Activated T-cell treated with anti-CD3 and anti-CD28 coated beads for 4 hours (primary cell): Measurements from ENCODE around the gene MVK.

Experiments
- DNase-seq: peaks from one replicate; pipeline ENCODE4 v3.0.0-alpha.2; 2020

Gene MVK

DNA sequence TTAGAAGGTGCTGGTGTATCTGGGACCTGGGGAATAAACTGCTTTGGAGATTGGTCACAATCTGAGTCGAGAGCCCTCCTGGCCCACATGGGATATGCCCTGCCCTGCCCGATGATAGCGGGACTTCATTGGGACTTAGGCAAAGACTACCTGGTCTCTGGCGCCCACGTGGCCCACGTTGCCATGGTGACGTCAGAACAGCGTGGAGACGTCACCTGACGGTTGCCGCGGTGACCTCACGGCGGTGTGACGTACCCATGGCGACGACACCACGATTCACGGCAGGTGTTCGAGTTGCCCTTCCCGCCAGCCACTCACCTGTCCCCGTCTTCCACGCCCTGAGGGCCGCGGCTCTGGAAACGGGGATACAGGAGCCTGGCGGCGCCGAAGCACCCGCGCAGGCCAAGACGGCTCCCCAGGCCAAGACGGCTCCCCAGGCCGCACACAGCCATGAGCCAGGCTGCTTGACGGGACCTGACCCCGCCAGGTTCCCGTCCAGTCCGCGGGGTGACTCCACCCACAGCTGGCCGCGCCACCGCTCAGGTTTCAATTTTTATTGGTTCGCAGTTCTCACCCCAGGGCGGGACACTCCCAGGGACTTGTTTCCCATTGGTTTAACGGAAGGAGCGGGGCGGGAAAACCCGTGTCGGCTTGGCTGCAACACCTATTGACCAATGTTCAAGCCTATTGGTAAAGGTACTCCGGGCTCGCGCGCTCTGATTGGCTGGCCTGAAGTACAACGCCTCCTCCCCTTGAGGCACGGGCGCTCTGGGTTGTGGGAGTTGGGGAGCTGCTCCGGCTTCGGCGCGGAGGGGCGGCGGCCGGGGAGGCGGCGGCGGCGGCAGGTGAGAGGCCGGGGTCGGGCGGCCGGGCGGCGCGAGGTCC, at the start of gene MVK, which contains the start of gene MMAB:
Gene MVK (plus strand): TSS at position 766 of the 885 bp plus-strand sequence. CDS start 1,029 bp downstream, outside the sequence.
Gene MMAB (minus strand): TSS at position 476 of the 885 bp plus-strand sequence. CDS start 24 bp downstream, at position 452.
- peak; percentile 95 for DNase-seq

DNA sequence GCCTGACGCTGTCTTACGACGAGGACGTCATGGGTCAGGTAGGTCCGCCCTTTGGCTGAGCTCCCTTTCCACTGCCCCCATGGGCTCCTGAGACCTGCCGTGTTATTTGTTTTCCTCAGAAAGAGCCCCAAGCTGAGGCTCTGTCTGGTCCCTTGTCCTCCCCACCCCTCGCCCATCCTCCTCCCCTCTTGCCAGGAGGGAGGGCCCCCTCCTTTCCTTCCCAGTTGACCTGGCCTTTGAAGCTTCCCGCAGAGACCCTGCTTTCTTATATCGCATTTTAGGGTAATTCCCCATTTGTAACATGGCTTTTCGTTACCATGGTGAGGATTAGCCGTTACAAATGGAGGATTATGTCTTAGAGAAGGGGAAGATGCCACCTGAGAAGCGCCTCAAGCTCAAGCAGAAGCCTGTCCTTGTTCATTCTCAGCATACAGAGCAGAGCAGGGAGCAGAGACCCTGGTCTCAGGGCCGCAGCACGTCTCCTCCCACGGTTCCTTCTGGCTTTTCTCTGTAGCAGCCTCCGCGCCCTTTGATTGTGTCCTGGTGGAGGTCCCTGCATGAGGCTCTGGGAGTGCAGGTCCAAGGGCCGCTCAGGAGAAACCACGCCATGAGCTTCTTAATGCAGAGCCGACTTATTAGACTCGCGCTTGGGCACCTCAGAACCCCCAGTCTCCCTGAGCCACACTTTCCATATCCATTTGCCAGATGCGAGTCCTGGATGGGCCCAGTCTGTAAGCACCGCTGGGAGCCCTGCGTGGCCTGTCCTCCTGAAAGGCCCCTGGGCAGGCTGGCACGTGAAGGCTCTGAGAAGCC, 48.9 kb upstream of the MVK start:
- DNase-seq: no peak

DNA sequence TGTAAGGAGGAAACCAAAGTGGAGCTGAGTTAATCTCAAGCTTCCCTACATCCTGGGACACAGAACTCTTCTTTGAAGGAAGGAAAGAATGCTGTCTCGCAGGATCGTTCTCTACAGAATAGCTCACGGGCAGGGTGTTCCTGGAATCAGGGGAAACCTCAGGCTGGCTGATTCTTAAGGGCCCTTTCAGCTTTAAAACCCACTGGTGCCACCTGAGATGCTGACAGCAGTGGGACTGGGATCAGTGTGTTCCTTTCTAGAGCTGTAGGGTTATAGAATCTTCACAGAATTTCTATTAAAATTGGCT, 48.4 kb upstream of the MVK start:
- DNase-seq: no peak

DNA sequence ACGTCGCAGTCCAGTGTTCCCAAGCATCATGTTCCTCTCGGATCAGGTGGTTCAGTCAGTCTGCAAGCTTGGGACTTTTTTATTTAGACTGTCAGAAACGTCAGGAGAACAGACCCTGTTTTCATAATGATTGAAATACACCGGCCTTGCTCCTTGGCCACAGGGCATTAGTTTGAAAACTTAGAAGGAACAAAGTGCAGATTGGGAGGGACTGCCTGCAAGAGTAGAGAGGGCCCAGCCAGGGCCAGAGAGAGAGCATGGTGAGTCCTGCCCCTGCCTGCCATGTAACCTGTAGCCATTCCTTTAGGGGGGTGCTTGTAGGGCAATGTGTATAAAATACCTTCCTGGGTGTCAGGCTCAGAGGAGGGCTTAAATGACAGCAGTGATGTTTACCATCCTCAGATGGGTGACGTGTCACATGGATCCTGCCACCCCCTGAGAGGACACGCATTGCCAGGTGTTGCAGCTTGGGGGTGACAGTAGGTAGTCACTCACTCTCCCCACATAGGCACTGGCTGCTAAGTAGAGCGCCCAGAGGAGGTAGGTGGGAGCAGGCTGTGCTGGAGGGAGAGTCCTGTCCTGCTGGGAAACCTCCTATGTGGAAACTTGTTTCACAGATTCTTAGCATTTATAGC, 46.0 kb upstream of the MVK start:
- no peak for DNase-seq

DNA sequence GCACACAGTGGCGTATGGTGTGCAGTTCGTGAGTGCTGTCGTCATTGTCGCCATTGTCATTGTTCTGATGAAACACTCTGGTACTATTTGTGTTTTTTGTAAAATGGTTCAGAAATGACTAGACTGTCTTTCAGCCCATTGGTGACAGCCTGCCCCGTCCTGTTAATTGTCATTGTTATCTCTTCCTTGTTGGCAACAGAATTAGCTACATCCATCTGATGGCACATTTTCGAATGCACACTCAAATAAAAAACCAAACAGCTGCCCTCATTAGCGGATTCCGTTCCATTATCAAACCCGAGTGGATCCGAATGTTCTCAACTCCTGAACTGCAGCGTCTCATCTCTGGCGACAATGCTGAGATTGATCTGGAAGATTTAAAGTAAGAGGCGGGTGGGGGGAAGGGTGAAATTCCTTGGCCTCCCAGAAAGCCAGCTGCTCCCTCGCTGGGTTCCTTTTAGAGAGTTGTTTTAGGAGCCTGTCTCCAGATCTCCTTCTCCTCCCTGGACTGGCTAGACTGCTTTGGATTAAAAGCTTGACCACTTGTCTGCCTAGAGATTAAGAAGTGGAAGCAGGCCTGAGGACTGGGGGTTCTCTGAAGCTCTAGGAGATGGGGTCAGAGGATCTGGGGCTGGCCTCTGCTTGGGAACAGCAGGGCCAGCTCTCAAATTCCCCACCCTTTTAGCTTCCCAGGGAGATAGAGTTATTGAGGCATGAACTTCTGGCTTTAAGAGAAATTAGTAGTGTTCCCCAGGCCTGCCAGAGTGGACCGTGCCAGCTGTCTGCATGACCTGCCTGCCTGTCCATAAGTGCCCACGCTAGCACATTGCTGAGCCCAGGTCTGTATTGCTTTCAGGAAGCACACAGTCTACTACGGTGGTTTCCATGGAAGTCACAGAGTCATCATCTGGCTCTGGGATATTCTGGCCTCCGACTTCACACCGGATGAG, 43.6 kb upstream of the MVK start:
- no peak for DNase-seq

DNA sequence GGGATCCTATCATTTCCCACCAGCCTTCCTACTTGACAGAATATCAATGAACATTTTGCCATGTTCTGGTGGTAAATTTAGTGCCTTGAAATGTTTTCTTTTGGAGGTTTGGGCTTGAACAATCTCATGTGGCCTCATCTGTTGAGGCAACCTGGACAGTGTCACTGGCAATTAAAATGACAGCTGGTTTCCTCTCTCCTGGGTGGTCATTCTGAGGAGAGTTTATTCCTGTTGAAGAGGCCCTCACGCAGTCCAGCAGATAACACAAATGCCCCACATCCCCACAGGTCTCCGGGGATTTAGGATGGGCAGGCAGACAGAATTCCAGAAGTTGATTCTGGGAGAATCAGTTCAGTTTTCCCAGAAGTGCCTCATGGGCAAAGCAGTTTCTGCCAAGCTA, 42.2 kb upstream of the MVK start:
- no peak for DNase-seq

DNA sequence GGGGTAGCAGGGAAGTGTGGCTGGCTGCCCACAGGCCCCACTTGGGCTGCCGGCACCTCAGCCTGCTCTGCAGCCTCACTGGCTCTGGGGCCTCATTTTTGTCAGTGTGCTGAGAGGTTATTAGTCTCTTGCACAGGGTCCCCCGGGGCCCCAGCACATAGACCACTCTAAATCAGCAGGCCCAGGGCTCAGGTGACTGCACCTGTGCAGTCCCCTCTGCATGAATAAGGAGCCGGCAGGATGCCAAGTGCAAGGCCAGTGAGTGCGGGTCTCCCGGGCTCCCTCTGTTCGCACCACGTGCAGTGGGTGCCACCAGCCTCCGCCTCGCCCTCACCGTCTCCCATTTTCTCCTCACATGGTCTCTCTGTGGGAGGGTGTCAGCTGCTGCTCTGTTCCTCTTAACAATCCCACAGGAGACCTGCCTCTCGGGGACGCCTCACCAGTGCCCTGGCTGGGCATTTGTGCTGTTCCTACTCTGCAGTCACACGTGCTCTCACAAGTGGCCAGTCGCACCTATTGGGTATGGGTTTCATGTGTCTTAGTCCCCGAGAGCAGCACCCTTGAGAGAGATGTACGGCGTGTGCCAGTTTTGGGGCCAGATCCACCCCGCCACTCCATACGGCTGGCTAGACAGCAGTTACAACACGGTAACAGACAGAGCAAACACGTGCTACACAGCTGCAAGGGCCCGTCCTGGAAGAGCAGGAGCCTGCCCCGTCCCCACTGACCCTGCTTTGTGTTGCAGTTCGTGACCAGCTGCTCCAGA, 40.7 kb upstream of the MVK start:
- no peak for DNase-seq

DNA sequence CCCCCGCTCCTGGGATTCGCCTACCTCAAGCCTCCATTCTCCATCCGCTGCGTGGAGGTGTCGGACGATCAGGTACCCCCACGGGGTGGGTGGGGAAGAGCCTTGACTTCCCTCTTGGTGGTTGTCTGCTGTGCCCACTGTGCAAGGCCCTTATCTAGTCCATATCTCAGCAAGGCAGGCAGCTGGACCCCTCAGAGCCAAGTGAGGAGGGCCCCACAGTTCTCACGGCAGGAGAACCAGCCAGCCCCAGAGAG, 40.2 kb upstream of the MVK start:
- no peak for DNase-seq

DNA sequence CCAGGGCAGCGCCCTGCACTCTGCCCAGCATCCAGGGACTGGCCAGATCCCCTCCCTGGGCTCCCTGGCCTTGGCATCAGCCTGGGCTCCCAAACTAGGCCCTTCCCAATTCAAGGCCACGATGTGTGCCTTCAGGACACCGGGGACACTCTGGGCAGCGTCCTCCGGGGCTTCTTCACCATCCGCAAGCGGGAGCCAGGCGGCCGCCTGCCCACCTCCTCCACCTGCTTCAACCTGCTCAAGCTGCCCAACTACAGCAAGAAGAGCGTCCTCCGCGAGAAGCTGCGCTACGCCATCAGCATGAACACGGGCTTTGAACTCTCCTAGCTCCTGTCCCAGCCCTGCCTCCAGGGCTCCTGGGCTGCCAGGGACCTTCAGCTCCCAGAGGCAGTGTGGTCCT, 39.1 kb upstream of the MVK start:
- DNase-seq: no peak

DNA sequence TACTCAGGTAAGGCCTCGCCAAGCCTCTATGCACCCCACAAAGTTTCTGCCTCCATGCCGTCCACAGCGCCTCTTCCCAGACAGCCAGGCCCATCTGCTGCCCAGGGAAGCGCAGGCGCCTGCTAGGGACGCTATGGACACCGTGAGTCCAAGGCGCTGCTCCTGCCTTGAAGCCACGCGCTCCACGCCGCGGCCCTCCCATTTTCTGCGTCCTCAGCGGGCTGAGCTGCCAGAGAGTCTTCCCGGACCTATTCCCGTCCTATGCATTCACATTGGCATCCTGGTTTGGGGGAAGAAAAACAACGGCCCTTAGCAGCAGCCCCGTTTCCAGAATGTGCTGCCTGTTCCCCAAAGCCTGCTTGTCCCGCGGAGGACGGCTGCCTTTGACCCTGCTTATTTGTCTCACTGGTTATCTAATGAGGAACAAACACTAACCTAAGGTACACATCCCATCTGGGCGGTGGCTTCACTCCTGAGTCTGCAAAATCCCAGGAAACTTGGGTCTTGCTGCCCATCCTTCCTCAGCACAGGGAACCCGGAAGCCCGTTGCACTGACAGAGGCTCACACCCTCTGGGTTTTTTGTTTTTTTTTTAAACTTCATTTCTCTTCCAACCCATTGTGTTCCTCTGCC, 38.2 kb upstream of the MVK start:
- no peak for DNase-seq

DNA sequence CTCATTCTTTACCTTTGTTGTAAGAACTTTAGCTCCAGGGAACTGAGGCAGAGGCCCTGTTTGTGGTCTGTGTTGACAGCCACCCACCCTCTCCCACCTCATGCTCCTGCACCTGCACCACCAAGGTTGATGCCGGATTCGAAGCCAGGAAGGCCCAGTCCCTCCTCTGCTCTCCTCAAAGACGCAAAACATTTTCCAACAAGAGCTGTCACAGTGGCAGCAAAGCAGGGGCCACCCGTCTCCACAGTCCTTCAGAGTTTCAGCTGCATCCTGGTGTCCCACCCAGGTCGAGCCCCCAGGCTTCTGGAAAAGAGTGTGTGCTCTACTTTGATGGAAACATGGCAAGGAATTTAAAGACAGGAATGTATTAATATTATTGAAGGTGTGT, 37.7 kb upstream of the MVK start:
- no peak for DNase-seq

DNA sequence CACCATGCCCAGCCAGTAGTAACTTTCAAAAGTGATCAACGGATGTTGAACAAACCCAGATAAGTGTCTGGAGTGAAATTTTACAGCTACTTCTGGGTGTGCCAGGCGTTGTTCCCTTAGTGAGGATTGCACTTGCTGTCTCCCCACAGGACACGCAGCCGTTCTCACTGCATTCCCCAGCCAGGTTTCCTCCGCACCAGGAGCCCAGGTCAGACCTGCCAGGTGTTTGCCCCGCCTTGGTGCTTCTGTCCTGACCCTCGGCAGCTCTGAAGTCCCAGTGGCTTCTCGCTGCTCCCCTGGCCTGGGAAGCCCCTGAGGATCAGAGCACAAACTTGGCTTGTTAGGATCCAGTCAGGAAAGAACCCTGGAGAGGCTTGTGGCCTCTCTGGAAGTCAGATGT, 36.5 kb upstream of the MVK start:
- DNase-seq: no peak

DNA sequence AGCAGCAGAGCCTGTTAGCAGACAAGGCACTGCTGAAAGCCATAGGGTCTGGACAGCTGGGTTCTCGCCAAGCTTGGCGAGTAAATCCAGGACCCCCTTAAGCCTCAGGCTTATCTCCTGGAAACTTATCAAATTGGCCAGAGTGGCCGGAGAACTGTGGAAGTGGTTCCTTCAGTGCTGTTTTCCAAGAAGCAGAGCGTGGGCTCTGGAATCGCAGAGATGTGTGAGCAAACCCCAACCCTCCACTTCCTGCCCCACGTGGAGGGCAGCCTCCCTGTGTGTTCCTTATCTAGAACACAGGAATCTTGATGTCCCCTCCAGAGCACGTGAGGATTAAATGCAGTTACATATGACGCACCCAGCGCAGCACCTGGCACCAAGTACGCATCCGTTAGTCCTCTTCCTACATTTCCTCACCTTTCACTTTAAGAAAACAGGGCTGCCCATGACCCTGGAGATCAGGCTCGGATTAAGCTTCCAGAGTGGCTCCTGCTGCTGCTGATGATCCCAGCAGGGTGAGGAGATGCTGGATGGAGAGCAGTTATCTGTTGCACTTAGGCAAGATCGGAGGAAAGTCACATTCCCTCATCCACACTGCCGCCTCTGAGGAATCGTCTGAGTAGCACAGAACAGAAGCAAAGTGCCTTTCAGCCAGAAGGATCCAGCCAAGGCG, 35.3 kb upstream of the MVK start:
- no peak for DNase-seq

DNA sequence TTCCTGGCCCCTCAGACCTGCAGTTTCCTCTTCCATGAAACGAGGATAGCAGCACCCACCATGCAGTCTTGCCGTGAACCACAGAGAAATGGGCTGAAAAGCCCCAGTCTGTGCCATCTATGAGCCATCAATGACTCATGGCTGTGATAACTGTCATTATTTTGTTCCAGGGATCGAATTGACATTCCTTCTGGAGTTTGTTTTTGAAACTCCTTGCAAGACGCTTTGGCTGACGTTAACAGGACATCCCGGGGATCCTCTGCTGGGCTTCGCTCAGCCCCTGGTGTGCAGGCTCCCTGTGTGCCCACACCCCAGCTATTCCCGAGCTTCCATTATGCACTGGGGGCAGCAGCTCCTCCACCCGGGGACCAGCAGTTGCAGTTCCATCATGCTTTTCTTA, 34.1 kb upstream of the MVK start:
- DNase-seq: no peak

DNA sequence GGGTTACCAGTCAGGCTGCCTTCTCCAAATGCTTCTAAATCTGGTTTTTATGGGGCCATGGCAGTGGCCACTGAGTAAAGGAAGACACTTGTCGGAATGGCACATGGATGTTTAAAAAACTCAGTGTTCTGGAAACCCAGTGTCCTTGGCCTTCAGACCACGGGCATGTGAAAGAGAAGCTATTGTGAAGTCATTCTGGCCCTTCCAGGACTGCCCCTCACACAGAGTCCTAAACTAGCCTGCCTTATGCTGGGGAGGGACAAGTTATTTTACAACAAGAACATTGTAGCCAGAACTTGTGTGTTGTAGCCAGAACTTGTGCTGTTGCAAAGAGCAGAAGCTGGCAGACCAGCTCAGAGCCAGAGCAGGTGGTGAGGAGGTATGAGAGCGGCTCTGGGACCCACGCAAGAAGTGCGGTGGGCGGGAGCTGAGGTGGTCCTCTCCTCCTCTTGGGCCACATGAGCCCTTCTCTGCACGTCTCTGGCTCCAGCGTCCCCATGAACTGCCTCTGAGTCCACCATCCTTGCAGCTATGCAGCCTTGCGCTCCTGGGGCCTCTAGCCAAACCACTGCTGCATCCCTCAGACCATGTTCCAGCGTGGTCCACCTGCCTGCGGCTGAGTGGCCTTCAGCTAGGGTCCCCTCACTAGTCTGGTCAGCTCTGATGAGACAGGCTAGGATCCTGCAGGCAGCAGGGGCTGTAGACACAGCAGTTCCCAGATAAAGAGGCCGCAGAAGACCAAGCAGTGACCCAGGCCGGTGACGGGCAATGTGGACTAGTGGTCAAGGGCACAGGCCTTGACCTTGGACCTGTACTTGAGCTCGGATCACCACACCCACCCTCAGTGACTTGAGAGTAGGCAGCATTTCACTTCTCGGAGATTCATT, 32.8 kb upstream of the MVK start:
- DNase-seq: no peak

DNA sequence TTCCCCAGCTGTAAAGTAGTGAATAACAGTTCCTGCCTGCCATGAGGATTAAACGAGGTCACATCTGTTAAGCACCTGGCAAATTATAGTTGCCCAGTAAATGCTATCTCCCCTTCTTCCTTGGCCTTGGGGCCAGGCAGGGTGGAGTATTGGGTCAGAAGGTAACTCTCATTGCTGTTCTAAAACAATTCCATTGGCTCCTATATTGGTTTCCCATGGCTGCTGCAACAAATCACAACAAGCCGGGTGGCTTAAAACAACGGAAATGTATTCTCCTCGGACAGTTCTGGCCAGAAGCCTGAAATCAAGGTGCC, 32.2 kb upstream of the MVK start:
- DNase-seq: no peak

DNA sequence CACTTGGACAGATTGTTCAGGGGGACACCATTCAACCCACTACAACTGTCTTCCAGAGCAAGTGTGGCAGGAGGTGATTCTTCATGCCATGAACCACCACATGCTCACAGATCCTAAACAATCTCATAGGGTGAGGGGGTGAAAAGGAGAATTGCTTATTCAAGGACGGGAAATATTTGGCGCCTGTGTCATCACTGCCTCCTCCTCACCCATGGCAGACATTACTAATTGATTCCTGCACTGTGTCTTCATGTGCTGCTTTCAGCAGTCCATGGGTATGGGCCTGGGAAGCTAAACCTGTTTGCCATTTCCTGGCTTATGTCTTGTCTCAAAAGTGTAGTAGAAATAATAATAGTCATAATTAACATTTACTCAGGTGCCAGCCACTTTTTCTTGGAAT, 31.6 kb upstream of the MVK start:
- DNase-seq: no peak

DNA sequence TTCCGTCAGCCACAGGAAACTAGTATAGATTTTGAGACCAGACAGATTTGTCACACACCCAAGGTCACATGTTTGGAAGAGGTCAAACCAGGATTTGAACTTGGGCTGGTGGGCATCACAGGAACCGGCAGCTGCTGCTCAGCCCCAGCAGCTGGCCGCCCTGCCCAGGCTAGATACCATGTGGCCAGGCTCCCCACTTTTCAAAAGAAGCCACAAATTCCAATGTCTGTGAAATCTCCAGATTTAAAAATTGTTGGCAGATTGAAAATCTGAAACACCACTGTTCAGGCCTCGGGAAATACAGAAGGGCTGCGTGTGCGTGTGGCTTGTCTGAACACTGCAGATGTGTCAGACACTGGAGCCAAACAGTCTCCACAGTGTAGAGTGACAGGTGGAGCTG, 30.7 kb upstream of the MVK start:
- no peak for DNase-seq

DNA sequence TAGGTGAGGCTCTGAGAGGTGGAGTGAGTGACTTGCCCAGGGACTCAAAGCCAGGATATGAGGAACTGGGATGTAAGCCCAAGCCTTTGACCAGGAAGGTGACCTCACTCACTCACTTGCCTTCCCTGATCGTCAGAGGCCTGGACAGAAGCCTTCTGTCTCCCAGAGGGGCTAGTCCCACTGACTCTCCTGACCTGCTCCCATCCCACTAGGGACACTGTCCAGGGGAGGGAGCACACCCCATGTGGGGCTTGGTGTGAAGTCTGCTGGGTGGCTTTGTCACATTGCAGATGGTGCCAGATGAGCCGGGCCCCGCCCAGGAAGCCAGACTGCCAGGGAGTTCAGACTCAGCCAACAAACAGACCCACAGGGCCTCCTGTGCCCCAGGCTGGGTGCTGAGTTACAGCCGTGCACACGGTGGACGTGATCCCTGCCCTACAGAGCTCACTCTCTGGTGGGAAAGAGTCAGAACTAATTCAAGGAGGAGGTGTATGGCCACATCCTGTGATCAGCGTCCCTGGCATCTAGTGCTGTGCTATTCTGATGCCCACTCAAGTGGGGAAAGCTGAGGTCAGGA, 28.6 kb upstream of the MVK start:
- DNase-seq: no peak

DNA sequence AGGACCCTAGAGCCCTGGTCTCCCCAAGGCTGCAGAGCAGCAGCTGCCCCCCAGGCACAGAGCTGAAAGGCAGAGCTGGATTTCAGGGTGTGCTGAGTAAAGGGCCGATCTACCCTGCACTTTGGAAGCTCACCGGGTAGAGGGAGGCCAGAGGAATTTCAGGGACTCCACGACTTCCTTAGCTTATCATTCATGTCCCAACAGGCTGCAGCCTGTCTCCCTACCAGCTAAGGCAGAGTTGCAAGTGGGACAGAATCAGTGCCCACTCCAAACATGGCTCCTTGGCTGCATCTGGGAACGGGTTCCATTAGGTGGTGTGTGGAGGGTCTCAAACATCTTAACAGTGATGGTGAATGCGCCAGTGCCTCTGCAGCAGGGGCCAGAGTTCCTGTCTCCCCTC, 27.8 kb upstream of the MVK start:
- DNase-seq: no peak
